Sigmoid colon (tissue), 4 donors: Measurements from ENCODE around the gene TAF5L.

Experiments used
- EP300 ChIP-seq, 4 donors: sonication (generic); formaldehyde crosslinking; IDR thresholded peaks; one replicate each; pipeline ENCODE4 v1.6.1; 2017; ENCODE audit warnings: antibody characterized with exemption in 4 of 4
- POLR2A ChIP-seq, 2 donors: fragments of 450-650 bp; IDR thresholded peaks; one replicate each; pipeline ENCODE4 v1.6.1; 2016; ENCODE audit warnings: antibody characterized with exemption in 2 of 2, mild to moderate bottlenecking in 2 of 2, moderate library complexity in 2 of 2
- POLR2AphosphoS5 ChIP-seq, 4 donors: sonication (generic); formaldehyde crosslinking; IDR thresholded peaks; one replicate each; pipeline ENCODE4 v1.6.1; 2017; ENCODE audit warnings: antibody characterized with exemption in 4 of 4
- TF ChIP-seq, protein P1 (sequence below), 4 experiments: fragments of 450-650 bp in 3 of 4; fragments of 200-600 bp in 1 of 4; IDR thresholded peaks; one replicate each; pipeline ENCODE4 v1.5.1; 2016 to 2019; ENCODE audit warnings: antibody characterized with exemption in 4 of 4, mild to moderate bottlenecking in 3 of 4, moderate library complexity in 2 of 4

DNA sequence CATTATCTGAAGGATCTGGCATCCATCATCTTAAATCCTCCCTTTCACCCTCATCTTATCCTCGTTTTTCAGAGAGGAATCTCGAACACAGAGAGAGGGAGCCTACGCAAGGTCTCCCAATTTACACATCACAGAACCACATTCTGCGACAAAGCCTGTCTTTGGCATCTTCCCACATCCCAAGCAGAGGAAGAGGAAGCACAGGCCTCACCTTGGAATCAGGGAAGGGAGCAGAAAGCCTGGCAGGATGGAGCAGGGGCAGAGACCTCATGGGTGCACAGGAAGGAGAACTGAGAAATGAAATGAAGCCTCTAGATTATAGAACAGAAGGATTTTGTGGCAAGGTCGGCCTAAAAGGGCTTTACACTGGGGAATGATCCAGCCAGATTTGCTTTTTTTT, 73.2 kb downstream of the TAF5L start:
- TF ChIP-seq, protein P1, sequence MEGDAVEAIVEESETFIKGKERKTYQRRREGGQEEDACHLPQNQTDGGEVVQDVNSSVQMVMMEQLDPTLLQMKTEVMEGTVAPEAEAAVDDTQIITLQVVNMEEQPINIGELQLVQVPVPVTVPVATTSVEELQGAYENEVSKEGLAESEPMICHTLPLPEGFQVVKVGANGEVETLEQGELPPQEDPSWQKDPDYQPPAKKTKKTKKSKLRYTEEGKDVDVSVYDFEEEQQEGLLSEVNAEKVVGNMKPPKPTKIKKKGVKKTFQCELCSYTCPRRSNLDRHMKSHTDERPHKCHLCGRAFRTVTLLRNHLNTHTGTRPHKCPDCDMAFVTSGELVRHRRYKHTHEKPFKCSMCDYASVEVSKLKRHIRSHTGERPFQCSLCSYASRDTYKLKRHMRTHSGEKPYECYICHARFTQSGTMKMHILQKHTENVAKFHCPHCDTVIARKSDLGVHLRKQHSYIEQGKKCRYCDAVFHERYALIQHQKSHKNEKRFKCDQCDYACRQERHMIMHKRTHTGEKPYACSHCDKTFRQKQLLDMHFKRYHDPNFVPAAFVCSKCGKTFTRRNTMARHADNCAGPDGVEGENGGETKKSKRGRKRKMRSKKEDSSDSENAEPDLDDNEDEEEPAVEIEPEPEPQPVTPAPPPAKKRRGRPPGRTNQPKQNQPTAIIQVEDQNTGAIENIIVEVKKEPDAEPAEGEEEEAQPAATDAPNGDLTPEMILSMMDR (IDR thresholded peaks at IDR 0.05): no peak
- TF ChIP-seq POLR2A (IDR thresholded peaks at IDR 0.05) (no peak), EP300 (IDR thresholded peaks at IDR 0.05) (no peak), POLR2AphosphoS5 (IDR thresholded peaks at IDR 0.05) (no peak)
